PC-3 (cell line): Measurements from ENCODE around the gene ZCCHC12. TPM values are rescaled to one million over a fixed set of nuclear protein-coding genes. Genes with fewer than 3 reads are reported as not detected.

Source experiments
- ATAC-seq: fragments of 200-7000 bp; cut with Tn5 transposase; 2 replicates; pipeline ENCODE4 v1.9.1; 2020; ENCODE audit warnings: mild to moderate bottlenecking, moderate library complexity
- BruUV-seq: library from RNA; stranded (reverse); fragments of 400-500 nt; replicated peaks from 2 replicates; lab custom pipeline; 2021; lab: Mats Ljungman, UMichigan
- CTCF ChIA-PET: fragments of 300-600 bp; sonication (Branson Sonifier 250); formaldehyde crosslinking; loops from one replicate; lab custom pipeline; 2022; ENCODE audit warnings: antibody characterized with exemption; lab: Charles Lee
- POLR2A ChIA-PET: fragments of 300-600 bp; sonication (Branson Sonifier 250); formaldehyde crosslinking; loops from one replicate; lab custom pipeline; 2022; ENCODE audit warnings: antibody characterized with exemption; ENCODE audit not compliant: unreplicated experiment; lab: Charles Lee
- DNase-seq: peaks from one replicate; pipeline ENCODE4 v3.0.0-alpha.2; 2015
- H2AFZ ChIP-seq: fragments of 300-600 bp; sonication (generic); 2 replicates; pipeline ENCODE4 v1.6.0; 2016; ENCODE audit warnings: antibody characterized with exemption, low read length
- H3F3A ChIP-seq: fragments of 300-600 bp; sonication (generic); one replicate; pipeline ENCODE4 v1.6.0; 2017; ENCODE audit warnings: antibody characterized with exemption, low read length, control low read depth, mild to moderate bottlenecking; ENCODE audit not compliant: unreplicated experiment
- H3K27ac ChIP-seq: fragments of 300-600 bp; sonication (generic); 2 replicates; pipeline ENCODE4 v1.5.1; 2016; ENCODE audit warnings: mild to moderate bottlenecking, low read length
- H3K27me3 ChIP-seq: fragments of 300-600 bp; sonication (generic); 2 replicates; pipeline ENCODE4 v1.6.1; 2016; ENCODE audit warnings: low read length, mixed read lengths
- H3K36me3 ChIP-seq: fragments of 300-600 bp; sonication (generic); 2 replicates; pipeline ENCODE4 v1.6.1; 2016; ENCODE audit warnings: low read depth, mixed run types, low read length, mixed read lengths
- H3K4me1 ChIP-seq: fragments of 300-600 bp; sonication (generic); 2 replicates; pipeline ENCODE4 v1.5.1; 2016; ENCODE audit warnings: low read length; ENCODE audit not compliant: insufficient read depth
- H3K4me2 ChIP-seq: fragments of 300-600 bp; sonication (generic); 2 replicates; pipeline ENCODE4 v1.6.0; 2016; ENCODE audit warnings: low read length
- H3K4me3 ChIP-seq: fragments of 300-600 bp; sonication (generic); 2 replicates; pipeline ENCODE4 v1.5.1; 2016; ENCODE audit warnings: mild to moderate bottlenecking, low read length, mixed read lengths
- H3K79me2 ChIP-seq: fragments of 300-600 bp; sonication (generic); 2 replicates; pipeline ENCODE4 v1.6.1; 2017; ENCODE audit warnings: low read length, mixed read lengths
- H3K9ac ChIP-seq: fragments of 300-600 bp; sonication (generic); 2 replicates; pipeline ENCODE4 v1.6.0; 2016; ENCODE audit warnings: mild to moderate bottlenecking, low read length
- H3K9me2 ChIP-seq: fragments of 300-600 bp; sonication (generic); replicated peaks from 2 replicates; pipeline ENCODE4 v1.6.1; 2016; ENCODE audit warnings: mixed run types, low read length, mixed read lengths
- H3K9me3 ChIP-seq: fragments of 300-600 bp; sonication (generic); 2 replicates; pipeline ENCODE4 v1.6.1; 2016; ENCODE audit warnings: low read length, mixed read lengths
- H4K20me1 ChIP-seq: fragments of 300-600 bp; sonication (generic); 2 replicates; pipeline ENCODE4 v1.6.1; 2016; ENCODE audit warnings: low read length, mixed read lengths
- EZH2 ChIP-seq: fragments of 300-600 bp; sonication (generic); IDR thresholded peaks from one replicate; pipeline ENCODE4 v1.6.1; 2017; ENCODE audit warnings: antibody characterized with exemption, mild to moderate bottlenecking, low read length; ENCODE audit not compliant: unreplicated experiment
- EZH2phosphoT487 ChIP-seq: fragments of 300-600 bp; sonication (generic); IDR thresholded peaks from 2 replicates; pipeline ENCODE4 v1.6.1; 2018; ENCODE audit warnings: mild to moderate bottlenecking, antibody characterized with exemption, low read length, borderline replicate concordance
- intact Hi-C: fragments of 100-400 bp; cut with micrococcal nuclease; formaldehyde crosslinking; loops from 2 replicates; pipeline ENCODE4 v1.9.0; 2023
- total RNA-seq: library from RNA; depleted of rRNA; stranded (reverse); fragments of >200 nt; gene quantifications from 2 replicates; pipeline ENCODE4 v1.2.3, GENCODE V29; 2014
- TF ChIP-seq, protein P1 (sequence below): fragments of 300-600 bp; sonication (generic); conservative IDR thresholded peaks from 2 replicates; pipeline ENCODE4 v1.5.1; 2017; ENCODE audit warnings: antibody characterized with exemption, low read depth, mild to moderate bottlenecking, low read length

Gene ZCCHC12
- total RNA-seq, 1 experiment from 2014 or later: 0.07 TPM

DNA sequence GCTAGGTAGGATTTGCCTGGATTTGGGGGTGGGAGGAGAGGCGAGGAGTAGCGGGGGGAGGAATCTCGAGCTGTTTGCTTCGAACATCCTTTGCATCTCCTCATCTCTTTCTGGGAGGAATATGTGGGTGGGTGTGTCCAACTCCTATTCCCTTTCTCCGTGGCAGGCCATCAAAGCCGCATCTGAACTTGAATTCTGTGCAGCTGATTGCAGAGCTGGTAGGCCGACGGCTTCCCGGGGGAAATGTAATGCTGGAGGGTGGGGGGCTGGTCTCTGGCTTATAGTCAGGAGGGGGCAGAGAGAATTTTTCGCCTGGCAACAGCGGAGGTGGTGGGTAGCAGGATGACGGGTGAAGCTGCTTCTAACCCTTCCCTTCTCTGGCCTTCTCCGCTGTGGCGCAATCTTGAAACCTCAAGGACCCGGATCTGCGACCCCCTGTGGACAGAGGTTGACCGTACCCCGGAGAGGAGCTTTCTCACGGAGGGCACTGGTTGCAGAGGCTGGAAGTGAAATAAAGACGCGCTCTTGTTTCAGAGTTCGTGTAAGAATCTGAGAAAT is 628 bp downstream of the ZCCHC12 start:
- ATAC-seq: no peak
- BruUV-seq: no TSS peak

GRCh38 chrX:118825227-118825626 is 1.6 kb downstream of the ZCCHC12 start:
- ChIA-PET CTCF (no interaction called here), POLR2A (no interaction called here)
- Histone ChIP-seq H3K27ac (no peak overlapping the region), H3K9me3 (no peaks in the 10 kb centered on the region), H2AFZ (no peak overlapping the region), H3K4me2 (no peak overlapping the region), H3K4me1 (peaks cover 6% of the 10 kb centered on the region; the same call in 1 of the 2 replicates), H3F3A (no peaks in the 10 kb centered on the region), H3K4me3 (no peak overlapping the region), H3K79me2 (no peaks in the 10 kb centered on the region), H4K20me1 (no peaks in the 10 kb centered on the region), H3K36me3 (no peaks in the 10 kb centered on the region), H3K9ac (no peak overlapping the region), H3K9me2 (no peaks in the 10 kb centered on the region), H3K27me3 (peaks cover 13% of the 10 kb centered on the region)
- BruUV-seq: no TSS peak
- intact Hi-C loops: no loop called here
- no peak for DNase-seq
- TF ChIP-seq, protein P1, sequence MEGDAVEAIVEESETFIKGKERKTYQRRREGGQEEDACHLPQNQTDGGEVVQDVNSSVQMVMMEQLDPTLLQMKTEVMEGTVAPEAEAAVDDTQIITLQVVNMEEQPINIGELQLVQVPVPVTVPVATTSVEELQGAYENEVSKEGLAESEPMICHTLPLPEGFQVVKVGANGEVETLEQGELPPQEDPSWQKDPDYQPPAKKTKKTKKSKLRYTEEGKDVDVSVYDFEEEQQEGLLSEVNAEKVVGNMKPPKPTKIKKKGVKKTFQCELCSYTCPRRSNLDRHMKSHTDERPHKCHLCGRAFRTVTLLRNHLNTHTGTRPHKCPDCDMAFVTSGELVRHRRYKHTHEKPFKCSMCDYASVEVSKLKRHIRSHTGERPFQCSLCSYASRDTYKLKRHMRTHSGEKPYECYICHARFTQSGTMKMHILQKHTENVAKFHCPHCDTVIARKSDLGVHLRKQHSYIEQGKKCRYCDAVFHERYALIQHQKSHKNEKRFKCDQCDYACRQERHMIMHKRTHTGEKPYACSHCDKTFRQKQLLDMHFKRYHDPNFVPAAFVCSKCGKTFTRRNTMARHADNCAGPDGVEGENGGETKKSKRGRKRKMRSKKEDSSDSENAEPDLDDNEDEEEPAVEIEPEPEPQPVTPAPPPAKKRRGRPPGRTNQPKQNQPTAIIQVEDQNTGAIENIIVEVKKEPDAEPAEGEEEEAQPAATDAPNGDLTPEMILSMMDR: no peak
- no peak for TF ChIP-seq EZH2
- no peak for TF ChIP-seq EZH2phosphoT487
- no peak for ATAC-seq

More for the DNA sequence above, 628 bp downstream of the ZCCHC12 start:
- Histone ChIP-seq H3K9me3 (no peaks in the 10 kb centered on the region), H3K4me3 (peak overlapping the region; percentile 61), H4K20me1 (no peaks in the 10 kb centered on the region), H3K79me2 (no peaks in the 10 kb centered on the region), H3K27me3 (peaks cover 13% of the 10 kb centered on the region), H3K9me2 (no peaks in the 10 kb centered on the region), H3K4me1 (peaks cover 6% of the 10 kb centered on the region; the same call in 1 of the 2 replicates), H2AFZ (peak overlapping the region; percentile 77), H3K27ac (no peak overlapping the region), H3K4me2 (peak overlapping the region; percentile 84), H3F3A (no peaks in the 10 kb centered on the region), H3K36me3 (no peaks in the 10 kb centered on the region), H3K9ac (no peak overlapping the region)
- ChIA-PET POLR2A (no interaction called here), CTCF (interaction anchor here (0.5 to 0.6 kb wide), 2 partner anchors 242 to 300 kb away, joined by 4 read pairs; no protein-coding TSS in a partner anchor)
- TF ChIP-seq EZH2phosphoT487: no peak
- TF ChIP-seq, protein P1: no peak
- no peak for TF ChIP-seq EZH2
- DNase-seq: no peak
- intact Hi-C loops: no loop called here

GRCh38 chrX:118839334-118839958 is 15.8 kb downstream of the ZCCHC12 start:
- H3K9me2 ChIP-seq: no peaks in the 10 kb centered on the region
- H3F3A ChIP-seq: no peaks in the 10 kb centered on the region
- H3K4me3 ChIP-seq: peak overlapping the region; percentile 67
- ChIA-PET POLR2A (no interaction called here), CTCF (interaction anchor here (0.9 to 1.8 kb wide), 2 partner anchors 8 to 228 kb away, joined by 3 to 13 read pairs; no protein-coding TSS in a partner anchor)
- peak overlapping the region; percentile 16; the same call in 1 of the 2 replicates for H3K9ac ChIP-seq
- no peak for TF ChIP-seq EZH2phosphoT487
- TF ChIP-seq, protein P1: peak; percentile 67
- H3K27me3 ChIP-seq: no peaks in the 10 kb centered on the region
- H3K4me1 ChIP-seq: 0 out of 2 replicates have a peak, but pooled peaks cover 3% of the 10 kb centered on the region
- H3K4me2 ChIP-seq: peak overlapping the region; percentile 88
- H3K9me3 ChIP-seq: no peaks in the 10 kb centered on the region
- ATAC-seq (peak; percentile 97), DNase-seq (peak; percentile 63)
- H3K27ac ChIP-seq: no peak overlapping the region
- BruUV-seq: no TSS peak
- H4K20me1 ChIP-seq: no peaks in the 10 kb centered on the region
- no peaks in the 10 kb centered on the region for H3K79me2 ChIP-seq
- no peaks in the 10 kb centered on the region for H3K36me3 ChIP-seq
- H2AFZ ChIP-seq: peak overlapping the region; percentile 94
- intact Hi-C loops: loop anchor here (1.0 kb wide), 1 partner anchor 228 kb away; no protein-coding TSS in a partner anchor
